ENCODE measurements around the gene VCAN. TPM values are rescaled to one million over a fixed set of nuclear protein-coding genes. Genes with fewer than 3 reads are reported as not detected.

The VCAN gene
- total RNA-seq, 1 experiment from 2014 or later = 0.72 TPM

GRCh38 chr5:83450183-83450966 lies 21.2 kb upstream of the VCAN start:
- ChIA-PET POLR2A (no interaction called here), CTCF (no interaction called here)
- no peak overlapping the region for H3K27ac ChIP-seq (ENCODE audit: low read length)
- in situ Hi-C loops (cut with HindIII; ENCODE audit: low pct_unique_long_range_greater_than_20kb, low sequenced_read_pairs) = no loop called here
- no peak overlapping the region for H3K4me3 ChIP-seq (ENCODE audit: low read depth in 2 of 2, low read length in 2 of 2)
- DNase-seq (ENCODE audit: low read depth, low spot score) (no peak), ATAC-seq (no peak)
- no peaks in the 10 kb centered on the region for H3K36me3 ChIP-seq (ENCODE audit: control insufficient read depth, insufficient read depth, low read length)
- H3K4me1 ChIP-seq (ENCODE audit: control insufficient read depth, insufficient read depth, low read length) = no peaks in the 10 kb centered on the region
- intact Hi-C loops (cut with micrococcal nuclease; ENCODE audit: unreplicated experiment) = no loop called here
- H3K9me3 ChIP-seq (ENCODE audit: control insufficient read depth, insufficient read depth, low read depth, low read length) = peaks cover 6% of the 10 kb centered on the region; the same call in 1 of the 2 replicates
- no peak for TF ChIP-seq REST (IDR thresholded peaks at IDR 0.05; ENCODE audit: insufficient read depth in 1 of 2, low read depth in 2 of 2, low read length in 1 of 2)
- TF ChIP-seq CTCF (IDR thresholded peaks at IDR 0.05) = no peak
- TF ChIP-seq SIN3A (IDR thresholded peaks at IDR 0.05; ENCODE audit: borderline replicate concordance, insufficient read depth, low read depth, low read length) = no peak
- TF ChIP-seq TCF7L2 (IDR thresholded peaks at IDR 0.05; ENCODE audit: low read depth, low read length) = no peak
- TF ChIP-seq POLR2AphosphoS5 (IDR thresholded peaks at IDR 0.05; ENCODE audit: low read depth, low read length) = no peak
- no peaks in the 10 kb centered on the region for H3K27me3 ChIP-seq (ENCODE audit: control insufficient read depth, insufficient read depth, low read length)
- no TSS peak for BruUV-seq (replicated peaks)

GRCh38 chr5:83450967-83451248 lies 20.6 kb upstream of the VCAN start:
- no peak overlapping the region for H3K4me3 ChIP-seq (ENCODE audit: low read depth in 2 of 2, low read length in 2 of 2)
- CTCF ChIA-PET = no interaction called here
- ATAC-seq = no peak

More at GRCh38 chr5:83450967-83451248, 20.6 kb upstream of the VCAN start:
- Histone ChIP-seq H3K4me1 (ENCODE audit: control insufficient read depth, insufficient read depth, low read length) (no peaks in the 10 kb centered on the region), H3K9me3 (ENCODE audit: control insufficient read depth, insufficient read depth, low read depth, low read length) (peaks cover 6% of the 10 kb centered on the region; the same call in 1 of the 2 replicates), H3K27ac (ENCODE audit: low read length) (no peak overlapping the region), H3K27me3 (ENCODE audit: control insufficient read depth, insufficient read depth, low read length) (no peaks in the 10 kb centered on the region), H3K36me3 (ENCODE audit: control insufficient read depth, insufficient read depth, low read length) (no peaks in the 10 kb centered on the region)
- in situ Hi-C loops (cut with HindIII; ENCODE audit: low pct_unique_long_range_greater_than_20kb, low sequenced_read_pairs) (no loop called here), intact Hi-C loops (cut with micrococcal nuclease; ENCODE audit: unreplicated experiment) (no loop called here)
- no TSS peak for BruUV-seq (replicated peaks)
- POLR2A ChIA-PET = no interaction called here
- no peak for TF ChIP-seq SIN3A (IDR thresholded peaks at IDR 0.05; ENCODE audit: borderline replicate concordance, insufficient read depth, low read depth, low read length)
- no peak for TF ChIP-seq REST (IDR thresholded peaks at IDR 0.05; ENCODE audit: insufficient read depth in 1 of 2, low read depth in 2 of 2, low read length in 1 of 2)
- TF ChIP-seq POLR2AphosphoS5 (IDR thresholded peaks at IDR 0.05; ENCODE audit: low read depth, low read length) = no peak
- TF ChIP-seq CTCF (IDR thresholded peaks at IDR 0.05) = no peak
- no peak for TF ChIP-seq TCF7L2 (IDR thresholded peaks at IDR 0.05; ENCODE audit: low read depth, low read length)
- no peak for DNase-seq (ENCODE audit: low read depth, low spot score)
